Stimulated activated CD8-positive, alpha-beta memory T cell treated with anti-CD3 and anti-CD28 coated beads, Interleukin-12 subunit alpha, Interleukin-12 subunit beta, amount 100 ng/mL, for 4 hours (primary cell): ENCODE results near the gene TP53RK.

Experiments
- DNase-seq: peaks from one replicate; pipeline ENCODE4 v3.0.0-alpha.2; 2020; ENCODE audit warnings: low read depth

TP53RK gene

DNA sequence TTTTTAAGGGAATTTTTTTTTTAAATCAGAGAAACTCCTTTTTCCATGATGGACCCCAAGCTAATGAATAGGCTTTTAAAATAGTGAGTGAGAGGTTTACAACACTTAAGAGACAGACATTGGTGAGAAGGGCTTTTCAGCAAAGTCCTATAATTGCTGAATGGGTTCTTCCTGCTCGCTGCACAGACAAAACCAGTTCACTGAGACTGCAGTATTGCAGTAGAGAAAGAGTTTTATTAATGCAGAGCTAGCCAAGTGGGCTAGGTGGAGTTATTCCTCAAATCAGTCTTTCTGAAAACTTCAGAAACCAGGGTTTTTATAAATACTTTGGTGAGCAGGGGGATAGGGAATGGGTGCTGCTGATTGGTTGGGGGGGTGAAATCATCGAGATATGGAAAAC lies 17.0 kb upstream of the TP53RK start:
- DNase-seq, result no peak

DNA sequence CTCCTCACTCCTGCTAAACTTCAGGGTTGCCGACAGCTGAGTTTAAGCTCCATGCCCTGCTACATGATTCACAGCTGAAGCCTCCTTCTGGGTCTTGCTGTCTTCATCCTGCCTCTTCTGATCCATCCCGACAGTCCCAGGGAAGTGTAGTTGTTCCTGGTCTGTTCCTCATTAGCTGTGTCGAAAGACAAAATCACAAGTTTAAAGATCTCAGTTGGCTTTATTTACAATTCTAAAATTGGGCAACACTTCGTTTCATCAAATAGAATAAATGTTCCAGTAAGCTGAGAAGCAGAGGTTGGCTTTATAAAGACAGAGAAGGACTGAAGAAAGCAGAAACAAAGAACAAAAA lies 16.1 kb upstream of the TP53RK start:
- no peak for DNase-seq

DNA sequence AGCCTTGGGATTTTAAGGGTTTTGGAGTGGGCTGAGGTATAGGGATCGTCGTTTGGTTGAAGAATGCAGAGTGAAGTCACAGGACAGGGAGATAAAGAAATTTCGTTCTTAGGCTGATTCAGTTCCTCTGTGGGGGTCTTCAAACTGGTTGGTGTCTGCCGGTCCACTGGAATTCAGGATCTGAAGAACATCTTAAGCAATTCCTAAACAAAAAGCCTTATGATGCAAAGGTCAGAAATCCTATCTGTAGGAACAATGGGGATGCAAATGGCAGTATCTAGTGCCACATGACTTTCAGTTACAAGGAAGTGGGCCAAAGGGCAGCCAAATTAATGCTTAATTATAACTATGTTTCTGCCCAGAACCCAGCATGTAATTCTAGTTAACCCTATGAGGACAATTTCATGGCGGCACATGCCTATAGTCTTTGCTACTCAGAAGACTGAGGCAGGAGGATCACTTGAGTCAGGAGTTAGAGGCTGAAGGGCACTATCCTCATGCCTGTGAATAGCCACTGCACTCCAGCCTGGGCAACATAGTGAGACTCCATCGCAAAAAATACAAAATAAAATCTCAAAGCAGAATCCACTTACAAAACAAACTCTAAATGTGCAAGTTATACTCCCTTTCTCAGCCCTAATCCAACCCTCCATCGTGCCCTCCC lies 15.6 kb upstream of the TP53RK start:
- no peak for DNase-seq

DNA sequence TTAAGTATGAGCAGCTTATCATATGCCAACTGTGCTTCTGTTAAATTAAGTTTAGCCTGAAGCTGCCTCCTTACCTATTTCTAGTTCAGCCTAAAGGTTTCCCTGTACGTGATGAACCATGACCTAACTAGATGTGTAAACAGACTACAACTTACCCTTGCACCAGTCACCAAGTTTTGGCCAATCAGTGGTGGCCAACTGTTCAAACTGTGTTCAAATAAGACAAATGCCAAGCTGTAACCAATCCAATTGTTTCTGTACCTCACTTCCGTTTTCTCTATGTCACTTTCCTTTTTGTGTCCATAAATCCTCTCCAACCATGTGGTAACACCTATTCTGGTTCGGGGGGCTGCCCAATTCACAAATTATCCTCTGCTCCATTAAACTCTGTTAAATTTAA lies 14.2 kb upstream of the TP53RK start:
- no peak for DNase-seq

DNA sequence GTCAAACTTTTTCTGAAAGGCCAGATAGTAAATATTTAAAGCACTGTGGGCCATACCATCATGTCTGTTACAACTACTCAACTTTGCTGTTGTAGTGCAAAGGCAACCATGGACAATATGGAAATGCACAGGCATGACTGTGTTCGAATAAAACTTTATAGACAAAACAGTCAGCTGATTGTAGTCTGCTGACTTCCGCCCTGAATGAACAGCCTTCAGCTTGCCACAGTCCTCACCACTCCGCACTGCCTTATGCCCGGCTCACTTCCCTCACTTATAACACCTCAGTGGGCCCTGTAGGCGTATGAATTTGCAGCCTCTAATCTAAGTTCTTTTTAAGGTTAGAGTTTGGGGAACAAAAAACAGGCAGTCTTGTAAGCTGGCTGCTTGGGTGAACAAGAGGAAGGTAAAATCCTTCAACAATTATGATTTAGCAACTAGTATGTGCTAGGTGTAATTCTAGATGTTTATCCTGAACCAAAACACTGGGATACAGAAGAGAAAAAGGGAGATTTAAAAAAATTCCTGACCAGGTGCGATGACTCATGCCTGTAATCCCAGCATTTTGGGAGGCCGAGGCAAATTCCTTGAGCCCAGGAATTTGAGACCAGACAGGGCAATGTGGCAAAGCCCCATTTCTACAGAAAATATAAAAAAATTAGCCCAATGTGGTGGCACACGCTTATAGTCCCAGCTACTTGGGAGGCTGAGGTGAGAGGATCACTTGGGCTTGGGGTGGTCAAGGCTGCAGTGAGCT lies 13.4 kb upstream of the TP53RK start:
- DNase-seq, result no peak

DNA sequence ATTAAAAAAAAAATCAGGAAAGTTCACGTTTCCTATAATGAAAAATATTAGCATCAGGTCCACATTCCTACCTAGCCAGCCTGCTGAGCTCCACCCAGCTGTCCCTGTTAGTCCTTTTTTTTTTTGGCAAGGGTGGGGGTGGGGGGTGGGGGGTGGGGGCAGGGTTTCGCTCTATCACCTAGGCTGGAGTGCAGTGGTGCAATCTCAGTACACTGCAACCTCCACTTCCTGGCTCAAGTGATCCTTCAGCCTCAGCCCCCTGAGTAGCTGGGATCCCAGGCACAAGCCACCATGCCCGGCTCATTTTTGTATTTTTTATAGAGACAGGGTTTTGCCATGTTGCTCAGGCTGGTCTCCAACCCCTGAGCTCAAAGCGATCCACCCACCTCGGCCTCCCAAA lies 12.7 kb upstream of the TP53RK start:
- no peak for DNase-seq

DNA sequence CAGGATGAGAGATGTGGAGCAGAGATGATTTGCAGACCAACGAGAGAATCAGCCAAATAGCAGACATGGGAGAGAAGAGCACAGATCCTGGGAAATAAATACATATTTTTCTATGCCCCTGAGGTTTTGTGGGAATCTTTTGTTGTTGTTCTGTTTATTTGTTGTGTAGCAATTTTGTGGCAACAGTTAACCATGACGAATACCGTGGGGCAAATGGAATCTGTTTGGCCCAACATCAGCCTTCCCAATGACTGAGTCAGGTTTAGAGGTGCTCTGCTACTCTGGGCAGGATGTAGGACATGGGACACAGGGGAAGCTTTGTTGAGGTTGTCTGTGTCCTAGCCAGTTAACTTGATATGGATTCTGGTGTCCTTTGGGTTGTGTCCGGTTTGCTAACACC lies 12.3 kb upstream of the TP53RK start:
- no peak for DNase-seq

DNA sequence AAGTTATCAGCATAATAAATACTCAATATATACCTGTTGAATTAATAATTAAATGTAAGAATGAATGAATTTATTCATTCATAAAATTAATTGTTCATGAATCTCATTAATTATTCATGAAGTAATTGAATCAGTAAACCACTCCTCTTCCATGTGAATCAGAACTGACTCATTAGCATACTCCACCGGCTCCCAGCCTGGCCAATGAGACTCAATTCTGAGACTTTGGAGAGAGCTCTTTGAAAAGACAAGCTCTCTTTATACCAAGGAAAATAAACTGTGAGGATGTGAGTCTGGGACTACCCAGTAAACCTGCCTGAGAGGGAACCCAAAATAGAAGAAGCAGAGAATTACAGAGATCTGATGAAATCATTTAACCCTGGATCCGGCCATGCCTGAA lies 11.8 kb upstream of the TP53RK start:
- no peak for DNase-seq

DNA sequence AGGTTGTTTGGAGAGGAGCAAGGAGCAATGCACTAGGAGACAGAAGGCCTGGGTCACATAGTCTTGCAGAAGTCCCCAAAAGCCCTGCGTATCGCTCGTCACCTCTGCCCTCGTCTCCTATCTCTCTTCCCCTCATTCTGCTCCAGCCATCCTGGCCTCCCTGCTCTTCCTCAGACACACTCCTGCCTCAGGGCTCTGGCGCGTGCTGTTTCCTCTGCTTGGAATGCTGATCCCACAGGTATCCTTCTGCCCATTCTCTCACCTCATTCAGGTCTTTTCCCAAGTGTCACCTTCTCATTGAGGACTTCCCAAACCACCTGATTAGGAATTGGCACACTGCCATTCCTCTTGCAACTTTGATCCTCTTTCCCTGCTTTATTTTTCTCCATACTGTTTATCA lies 11.2 kb upstream of the TP53RK start:
- DNase-seq, result no peak

DNA sequence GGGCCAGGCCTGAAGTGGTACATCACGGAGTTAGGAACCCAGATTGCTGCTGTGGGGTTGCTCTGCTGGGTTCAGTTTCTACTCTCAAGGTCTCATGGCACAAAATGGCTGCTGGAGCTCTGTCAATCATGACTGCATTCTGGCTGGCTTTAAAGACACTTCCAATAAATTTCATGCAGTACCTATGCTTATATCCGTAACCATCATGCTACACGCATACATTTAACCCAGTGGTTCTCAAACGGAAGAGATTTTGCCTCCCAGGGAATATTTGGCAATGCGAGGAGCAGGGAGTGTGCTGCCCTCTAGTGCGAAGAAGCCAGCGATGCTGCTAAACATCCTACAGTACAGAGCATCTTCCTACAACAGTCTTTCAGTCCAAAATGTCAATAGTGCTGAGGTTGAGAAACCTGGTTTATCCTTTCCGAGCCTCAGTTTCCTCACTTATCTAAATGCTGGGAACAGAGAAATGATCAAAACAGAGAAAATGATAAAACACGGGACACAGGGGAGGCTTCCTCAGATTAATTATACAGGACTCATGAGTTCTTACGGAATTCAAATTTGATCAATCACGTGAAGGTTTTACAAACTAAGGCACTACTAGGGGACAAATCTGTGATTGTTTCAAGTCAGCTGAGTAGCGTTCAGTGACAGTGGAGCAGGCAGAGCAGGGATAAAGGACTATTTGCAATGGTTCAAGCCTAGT lies 10.6 kb upstream of the TP53RK start:
- no peak for DNase-seq

DNA sequence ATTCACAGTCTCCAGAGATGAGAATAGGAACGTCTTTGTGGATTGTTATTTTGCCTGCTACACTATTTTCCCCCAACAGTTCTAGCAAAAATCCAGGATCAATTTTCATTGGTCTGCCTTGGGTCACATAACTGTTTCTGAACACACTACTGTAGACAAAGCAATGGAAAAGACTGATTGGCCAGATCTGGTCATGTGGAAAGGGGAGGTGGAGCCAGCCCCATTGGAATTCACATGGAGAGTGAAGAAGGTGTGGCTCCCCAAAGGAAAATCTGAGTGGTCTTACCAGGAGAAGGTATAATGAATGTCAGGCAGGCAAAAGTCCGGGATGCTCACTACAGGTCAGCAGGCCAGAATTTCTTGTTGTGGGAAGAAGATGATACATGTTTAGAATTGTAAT lies 9.5 kb upstream of the TP53RK start:
- no peak for DNase-seq

DNA sequence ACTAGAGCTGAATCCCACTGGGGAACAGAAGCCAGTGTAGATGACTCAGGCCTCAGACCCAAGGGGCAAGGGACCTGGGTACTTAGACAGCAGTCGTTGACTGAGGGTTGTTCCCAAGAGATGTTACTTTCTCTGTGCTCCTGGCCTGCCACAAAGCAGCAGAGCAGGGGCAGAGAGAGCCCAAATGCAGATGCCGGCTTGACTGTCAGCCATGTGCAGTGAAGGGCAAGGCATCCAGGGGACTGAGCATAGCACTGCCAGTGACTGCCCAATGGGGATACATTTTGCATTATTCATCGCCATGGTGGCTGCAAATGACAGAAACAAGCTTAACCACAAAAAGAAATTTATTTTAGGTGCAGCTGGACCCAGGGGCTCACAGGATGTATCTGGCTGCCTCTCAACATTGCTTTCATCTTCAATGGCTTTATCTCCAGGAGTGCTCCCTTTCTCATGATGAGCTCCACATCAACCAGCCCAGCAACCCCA lies 7.6 kb upstream of the TP53RK start:
- no peak for DNase-seq

DNA sequence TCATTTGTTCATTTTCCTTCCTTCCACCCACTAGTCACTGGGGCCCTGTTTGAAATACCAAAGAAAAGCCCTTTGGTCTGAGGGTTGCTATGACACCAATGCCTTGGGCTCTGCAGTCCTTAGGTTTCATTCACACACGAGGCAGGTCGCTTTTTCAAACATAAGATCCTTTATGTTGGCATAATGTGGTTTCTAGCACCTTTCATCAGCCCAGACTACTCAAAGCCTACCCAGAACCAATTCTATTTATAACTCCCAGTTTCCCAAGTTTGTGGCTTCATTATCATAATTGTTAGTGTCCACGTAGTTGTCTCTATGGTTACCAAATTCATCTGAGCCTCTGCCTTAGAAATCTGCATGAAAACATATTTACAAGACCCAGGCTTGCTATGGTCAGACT lies 6.6 kb upstream of the TP53RK start:
- no peak for DNase-seq

DNA sequence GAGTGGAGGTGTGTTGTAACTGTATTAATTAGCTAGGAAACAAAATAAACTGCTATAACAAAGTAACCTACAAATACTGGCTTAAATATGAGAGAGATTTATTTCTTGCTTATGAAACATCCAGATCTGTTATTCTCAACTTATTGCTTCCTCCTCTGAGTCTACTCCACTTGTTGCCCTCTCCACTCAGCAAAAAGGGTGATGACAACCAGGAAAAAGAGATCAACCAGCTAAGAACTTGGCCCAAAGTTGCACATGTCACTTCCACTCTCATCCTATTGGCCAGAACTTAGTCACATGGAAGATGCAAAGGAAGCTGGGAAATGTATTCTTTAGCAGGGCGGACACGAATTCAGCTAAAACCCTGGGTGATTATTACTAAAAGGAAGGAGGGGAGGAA lies 5.2 kb upstream of the TP53RK start:
- DNase-seq, result no peak

DNA sequence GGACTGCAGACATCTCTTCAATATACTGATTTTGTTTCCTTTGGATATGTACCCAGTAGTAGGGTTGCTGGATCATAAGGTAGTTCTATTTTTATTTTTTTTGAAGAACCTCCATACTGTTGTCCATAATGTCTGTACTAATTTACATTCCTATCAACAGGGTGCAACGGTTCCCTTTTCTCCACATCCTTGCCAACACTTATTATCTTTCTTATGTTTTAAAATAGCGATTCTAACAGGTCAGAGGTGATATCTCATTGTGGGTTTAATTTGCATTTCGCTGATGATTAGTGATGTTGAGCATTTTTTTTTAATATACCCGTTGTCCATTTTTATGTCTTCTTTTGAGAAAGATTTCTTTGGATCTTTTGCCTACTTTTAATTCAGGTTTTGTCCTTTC lies 2.0 kb upstream of the TP53RK start:
- no peak for DNase-seq

DNA sequence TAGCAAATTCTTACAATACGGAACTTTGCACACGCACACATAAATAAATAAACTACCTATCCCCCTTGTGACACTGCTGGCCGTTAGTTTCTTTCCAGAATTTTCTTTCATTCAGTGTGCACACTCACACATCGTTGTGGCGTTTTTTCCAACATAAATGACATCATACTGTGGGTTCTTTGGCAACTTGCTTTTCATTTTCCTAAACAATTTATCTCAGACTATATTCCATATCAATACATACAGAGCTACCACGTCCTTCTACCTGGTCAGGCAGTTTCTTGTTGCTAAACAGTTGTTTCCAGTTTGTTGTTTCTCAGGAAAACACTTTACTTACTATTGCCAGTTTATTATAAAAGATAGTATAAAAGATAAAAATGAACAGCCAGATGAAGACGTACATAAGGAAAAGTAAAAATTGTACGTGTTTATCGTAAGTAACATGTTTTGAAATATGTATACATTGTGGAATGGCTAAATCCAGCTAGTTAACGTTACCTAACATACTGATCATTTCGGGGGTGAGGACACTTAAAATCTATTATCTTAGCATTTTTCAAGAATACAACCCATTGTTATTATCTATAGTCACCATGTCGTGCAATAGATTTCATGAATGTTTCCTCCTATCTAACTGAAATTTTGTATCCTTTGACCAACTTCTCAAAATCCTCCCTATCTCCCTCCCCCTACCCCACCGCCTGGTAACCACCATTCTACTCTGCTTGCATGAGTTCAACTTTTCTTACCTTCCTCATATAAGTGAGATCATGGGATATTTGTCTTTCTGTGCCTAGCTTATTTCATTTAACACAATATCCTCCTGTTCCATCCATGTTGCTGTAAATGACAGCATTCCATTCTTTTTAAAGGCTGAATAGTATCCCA lies 1.2 kb upstream of the TP53RK start:
- DNase-seq, result no peak

DNA sequence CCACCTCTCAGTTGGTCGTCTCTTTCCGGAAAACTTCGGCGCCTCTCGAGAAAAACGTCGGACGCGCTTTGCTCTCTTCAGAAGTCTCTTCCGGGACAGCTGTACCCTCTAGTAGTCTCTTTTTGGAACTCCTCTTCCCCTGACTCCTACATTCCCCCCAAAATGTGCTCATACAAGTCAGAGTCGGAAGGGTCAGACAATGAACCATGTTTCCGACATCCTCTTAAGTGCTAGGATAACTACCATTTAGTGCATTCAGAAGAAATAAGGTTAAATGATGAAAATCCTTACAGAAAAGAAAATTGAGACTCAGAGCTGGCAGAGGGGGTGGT lies 476 bp upstream of the TP53RK start:
- no peak for DNase-seq

DNA sequence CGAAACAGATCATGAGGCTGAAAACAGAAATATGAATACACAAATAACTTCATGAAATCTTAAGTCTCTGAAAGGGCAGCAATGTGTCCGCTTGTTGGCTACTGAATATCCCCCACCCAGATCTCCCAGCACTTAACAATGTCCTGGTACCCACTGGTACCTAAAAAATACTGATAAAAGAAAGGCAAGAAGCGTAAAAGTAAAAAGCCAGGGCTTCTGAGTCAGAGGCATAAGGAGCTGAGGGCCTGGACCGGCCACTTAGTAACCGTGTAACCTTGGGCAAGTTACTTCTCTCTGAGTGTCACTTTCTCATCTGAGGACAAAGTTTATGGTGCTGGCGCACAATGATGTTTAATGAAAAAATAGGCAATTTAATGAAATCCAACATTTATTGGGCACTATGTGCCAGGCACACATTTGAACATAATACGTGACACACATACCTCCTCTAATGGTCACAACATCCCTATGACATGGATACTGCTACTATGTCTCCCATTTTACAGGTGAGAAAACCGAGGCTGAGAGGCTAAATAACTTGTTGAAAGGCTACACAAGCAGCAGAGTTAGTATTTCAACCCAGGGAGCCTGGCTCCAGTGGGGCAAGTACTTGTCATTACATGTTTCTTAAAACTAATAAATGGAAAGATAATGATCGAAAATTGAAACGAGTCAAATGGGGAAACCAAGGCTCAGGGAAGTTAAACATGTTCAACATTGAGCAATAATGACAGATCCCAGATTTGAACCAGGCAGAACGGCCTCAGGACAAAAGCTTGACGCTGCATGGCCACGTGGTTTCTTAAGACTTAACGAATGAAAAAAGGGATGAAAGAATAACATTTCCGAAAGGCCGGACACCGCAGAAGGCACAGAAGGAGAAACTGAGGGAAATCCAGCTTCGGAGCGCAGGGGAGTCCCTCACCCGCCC lies 828 bp downstream of the TP53RK start:
- DNase-seq, result no peak

DNA sequence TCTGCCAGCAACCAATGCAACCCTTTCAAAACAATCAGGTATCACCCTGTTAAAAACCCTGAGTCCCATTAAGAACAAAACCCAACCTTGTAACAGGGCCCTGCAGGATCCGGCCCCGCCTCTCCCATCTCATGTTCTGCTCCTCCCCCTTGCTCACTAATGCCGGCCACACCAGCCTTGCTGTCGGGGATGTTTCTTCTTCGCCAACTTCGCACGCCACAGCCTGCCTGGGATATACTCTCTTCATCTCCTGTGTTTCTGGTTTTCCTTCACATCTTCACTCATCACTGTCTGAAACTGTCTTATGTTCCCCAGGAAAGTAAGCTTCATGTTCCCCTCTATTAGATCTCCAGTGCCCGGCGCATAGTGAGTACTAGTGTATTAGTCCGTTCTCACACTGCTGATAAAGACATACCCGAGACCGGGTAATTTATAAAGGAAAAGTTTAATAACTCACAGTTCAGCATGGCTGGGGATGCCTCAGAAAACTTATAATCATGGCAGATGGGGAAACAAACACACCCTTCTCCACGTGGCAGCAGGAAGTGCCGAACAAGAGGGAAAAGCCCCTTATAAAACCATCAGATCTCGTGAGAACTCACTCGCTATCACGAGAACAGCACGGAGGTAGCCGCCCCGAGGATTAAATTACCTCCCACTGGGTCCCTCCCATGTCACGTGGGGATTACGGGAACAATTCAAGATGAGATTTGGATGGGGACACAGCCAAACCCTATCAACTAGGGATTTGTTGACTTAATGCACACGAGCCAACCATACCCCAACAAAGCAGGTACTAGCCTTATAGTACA lies 5.1 kb downstream of the TP53RK start:
- DNase-seq, result no peak

DNA sequence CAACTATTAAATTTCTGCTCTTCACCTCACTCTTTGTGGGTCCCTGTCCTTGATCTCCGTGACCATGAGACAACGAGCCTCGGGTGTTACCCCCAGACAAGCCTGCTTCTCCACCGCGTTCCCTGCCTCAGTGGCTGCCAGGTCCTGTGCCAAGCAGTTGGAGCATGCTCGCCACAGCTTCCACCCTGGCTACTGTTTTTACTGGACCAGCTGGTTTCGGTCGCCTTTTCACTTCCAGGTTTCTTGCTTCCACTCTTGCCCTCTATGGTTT lies 5.6 kb downstream of the TP53RK start:
- no peak for DNase-seq
